Endothelial cell of umbilical vein (primary cell): ENCODE measurements around the gene MLLT1. TPM values are rescaled to one million over a fixed set of nuclear protein-coding genes. Genes with fewer than 3 reads are reported as not detected.

ENCODE experiments used
- BruUV-seq: library from RNA; stranded (reverse); fragments of 400-500 nt; replicated peaks from 2 replicates; lab custom pipeline; 2021; lab: Mats Ljungman, UMichigan
- CTCF ChIA-PET: fragments of 300-600, 350-600 bp; sonication (Branson Sonifier 250); formaldehyde crosslinking; loops from one replicate; lab custom pipeline; 2021; ENCODE audit warnings: antibody characterized with exemption, inconsistent platforms; lab: Charles Lee
- POLR2A ChIA-PET: fragments of 300-600, 350-600 bp; sonication (Branson Sonifier 250); formaldehyde crosslinking; loops from one replicate; lab custom pipeline; 2021; ENCODE audit warnings: antibody characterized with exemption, inconsistent platforms; lab: Charles Lee
- DNase-seq: peaks from one replicate; pipeline ENCODE4 v3.0.0-alpha.2; 2011; ENCODE audit warnings: low read depth, low spot score
- FAIRE-seq: peaks from 2 replicates; lab custom pipeline; 2011; peaks lifted over from hg19 to GRCh38; lab: Jason Lieb, UNC
- H2AFZ ChIP-seq: 2 replicates; pipeline ENCODE4 v1.6.0; 2012; ENCODE audit warnings: low read depth, low read length, control low read depth, inconsistent platforms
- H3K27ac ChIP-seq: 2 replicates; pipeline ENCODE4 v1.5.1; 2011; ENCODE audit warnings: low read depth, mild to moderate bottlenecking, control low read depth, low read length, moderate library complexity; ENCODE audit not compliant: insufficient read depth
- H3K27me3 ChIP-seq, 2 experiments: 2 replicates each; pipeline versions ENCODE4 v1.6.0 to v1.6.1; 2011; ENCODE audit warnings: low read length in 2 of 2, mixed read lengths in 1 of 2; ENCODE audit not compliant: control insufficient read depth in 2 of 2, insufficient read depth in 2 of 2
- H3K36me3 ChIP-seq, 2 experiments: 2 replicates in 1 of 2; 3 replicates in 1 of 2; pipeline ENCODE4 v1.5.1; 2011; ENCODE audit warnings: low read length in 2 of 2, mild to moderate bottlenecking in 1 of 2, moderate library complexity in 1 of 2; ENCODE audit not compliant: control insufficient read depth in 2 of 2, insufficient read depth in 2 of 2; ENCODE audit errors: extremely low read depth in 1 of 2
- H3K4me1 ChIP-seq: 3 replicates; pipeline ENCODE4 v1.5.1; 2011; ENCODE audit warnings: mild to moderate bottlenecking, low read length; ENCODE audit not compliant: control insufficient read depth, insufficient read depth; ENCODE audit errors: extremely low read depth
- H3K4me2 ChIP-seq: 2 replicates; pipeline ENCODE4 v1.6.1; 2011; ENCODE audit warnings: low read length, control low read depth, mixed read lengths; ENCODE audit not compliant: insufficient read depth
- H3K4me3 ChIP-seq, 3 experiments: fragments of 200-600 bp in 1 of 3; sonication (generic), shearing (Covaris generic) in 1 of 3; replicated peaks in 1 of 3; 2 replicates each; pipeline ENCODE4 v1.5.1; 2011 to 2016; ENCODE audit warnings: control low read depth in 3 of 3, low read length in 3 of 3, mild to moderate bottlenecking in 2 of 3, inconsistent platforms in 1 of 3, low read depth in 1 of 3, moderate library complexity in 1 of 3; ENCODE audit not compliant: insufficient read depth in 1 of 3
- H3K79me2 ChIP-seq: 2 replicates; pipeline ENCODE4 v1.6.0; 2012; ENCODE audit warnings: low read length, inconsistent platforms; ENCODE audit not compliant: control insufficient read depth, insufficient read depth
- H3K9ac ChIP-seq: replicated peaks from 2 replicates; pipeline ENCODE3; 2011; ENCODE audit warnings: low read length, control low read depth; ENCODE audit not compliant: insufficient read depth; ENCODE audit errors: extremely low read depth
- H3K9me1 ChIP-seq: replicated peaks from 3 replicates; pipeline ENCODE4 v1.6.0; 2011; ENCODE audit warnings: mild to moderate bottlenecking, low read length; ENCODE audit not compliant: control insufficient read depth, insufficient read depth; ENCODE audit errors: extremely low read depth
- H3K9me3 ChIP-seq: replicated peaks from 2 replicates; pipeline ENCODE4 v1.5.1; 2012; ENCODE audit warnings: low read length, inconsistent platforms; ENCODE audit not compliant: control insufficient read depth, insufficient read depth
- H4K20me1 ChIP-seq: replicated peaks from 2 replicates; pipeline ENCODE3; 2011; ENCODE audit warnings: mild to moderate bottlenecking, low read length; ENCODE audit not compliant: control insufficient read depth, insufficient read depth; ENCODE audit errors: extremely low read depth
- CTCF ChIP-seq, 2 donors: IDR thresholded peaks; 1 replicate in 1 of 2; 2 replicates in 1 of 2; pipeline ENCODE4 v1.5.1; 2011; ENCODE audit warnings: low read length in 2 of 2, mild to moderate bottlenecking in 2 of 2, moderate library complexity in 2 of 2, control low read depth in 1 of 2, inconsistent platforms in 1 of 2, low read depth in 1 of 2; ENCODE audit not compliant: insufficient read depth in 1 of 2; ENCODE audit errors: extremely low read depth in 1 of 2
- EZH2 ChIP-seq: IDR thresholded peaks from 2 replicates; pipeline ENCODE4 v1.6.1; 2012; ENCODE audit warnings: borderline replicate concordance, low read depth, mild to moderate bottlenecking, moderate library complexity, low read length, inconsistent platforms; ENCODE audit not compliant: severe bottlenecking
- FOS ChIP-seq: IDR thresholded peaks from 2 replicates; pipeline ENCODE4 v1.6.1; 2011; ENCODE audit warnings: mild to moderate bottlenecking, low read length, moderate library complexity, borderline replicate concordance; ENCODE audit not compliant: insufficient read depth
- GATA2 ChIP-seq: IDR thresholded peaks from 2 replicates; pipeline ENCODE4 v1.7.0; 2011; ENCODE audit warnings: low read depth, mild to moderate bottlenecking, moderate library complexity, mixed read lengths, low read length; ENCODE audit not compliant: insufficient read length, insufficient read depth
- JUN ChIP-seq: IDR thresholded peaks from 2 replicates; pipeline ENCODE4 v1.6.1; 2011; ENCODE audit warnings: borderline replicate concordance, low read depth; ENCODE audit not compliant: insufficient read length, insufficient read depth
- MAX ChIP-seq: IDR thresholded peaks from 2 replicates; pipeline ENCODE4 v1.6.1; 2011; ENCODE audit not compliant: insufficient read depth, insufficient read length
- MYC ChIP-seq: IDR thresholded peaks from one replicate; pipeline ENCODE4 v1.6.1; 2011; ENCODE audit warnings: mild to moderate bottlenecking, low read depth, low read length
- POLR2A ChIP-seq: IDR thresholded peaks from 2 replicates; pipeline ENCODE4 v1.6.1; 2012; ENCODE audit warnings: low read depth, mild to moderate bottlenecking, control low read depth, low read length
- POLR2AphosphoS5 ChIP-seq: IDR thresholded peaks from 2 replicates; pipeline ENCODE4 v1.6.1; 2012; ENCODE audit warnings: low read depth, mild to moderate bottlenecking, control low read depth, low read length, moderate library complexity; ENCODE audit not compliant: insufficient read depth
- dilution Hi-C: fragments of 300-500 bp; cut with MboI; formaldehyde crosslinking; loops from one replicate; pipeline ENCODE4 v1.15.0; 2019; ENCODE audit warnings: low sequenced_read_pairs; ENCODE audit not compliant: extremely low pct_ligation_motif_present
- intact Hi-C: fragments of 100-400 bp; cut with micrococcal nuclease; formaldehyde crosslinking; loops from one replicate; pipeline ENCODE4 v1.10.0; 2022
- polyA plus RNA-seq, 4 experiments: library from polyadenylated mRNA; depleted of rRNA in 3 of 4; stranded (reverse) in 3 of 4; unstranded in 1 of 4; fragments of >200 nt; gene quantifications; 2 replicates each; pipeline versions ENCODE4 v1.2.1 to v1.2.3, GENCODE V29; 2011 to 2012; ENCODE audit warnings: missing spikeins in 1 of 4
- total RNA-seq: library from RNA; stranded (reverse); gene quantifications from 2 replicates; pipeline ENCODE4 v1.2.3, GENCODE V29; 2021

Gene MLLT1
- total and polyA plus RNA-seq, 2 donors (not counting 3 experiments of a cell fraction or from before 2014, with no cell fraction given): 43.9 to 84.8 TPM

- dilution Hi-C loops (no loop called here), intact Hi-C loops (no loop called here)
- no peaks in the 10 kb centered on the region for H3K9me1 ChIP-seq
- H3K27ac ChIP-seq: no peak overlapping the region
- H2AFZ ChIP-seq: no peak overlapping the region
- peaks cover 74% of the 10 kb centered on the region for H3K79me2 ChIP-seq
- no peak for TF ChIP-seq POLR2AphosphoS5
- TF ChIP-seq GATA2: no peak
- TF ChIP-seq JUN: no peak
- TF ChIP-seq MYC: no peak
- no peak for TF ChIP-seq EZH2
- no peak for TF ChIP-seq CTCF (IDR thresholded peaks at IDR 0.05; ENCODE audit: extremely low read depth in 1 of 2, insufficient read depth in 1 of 2, low read depth in 1 of 2, low read length in 2 of 2)
- TF ChIP-seq FOS: no peak
- TF ChIP-seq MAX: no peak
- TF ChIP-seq POLR2A: no peak
- no peak overlapping the region for H3K9ac ChIP-seq
- ChIA-PET POLR2A (no interaction called here), CTCF (interaction anchor here (1.6 to 1.7 kb wide), 2 partner anchors 10 to 33 kb away, joined by 3 to 6 read pairs; no protein-coding TSS in a partner anchor)
- H3K4me1 ChIP-seq: peaks cover 20% of the 10 kb centered on the region
- no peak overlapping the region for H3K4me2 ChIP-seq
- peaks cover 9 to 24% of the 10 kb centered on the region in 2 experiments for H3K36me3 ChIP-seq
- FAIRE-seq (no peak), DNase-seq (no peak)
- H3K9me3 ChIP-seq: no peaks in the 10 kb centered on the region
- no peaks in the 10 kb centered on the region for H4K20me1 ChIP-seq
- H3K27me3 ChIP-seq: no peaks in the 10 kb centered on the region
- no TSS peak for BruUV-seq
- H3K4me3 ChIP-seq: no peak overlapping the region
These were observed 12.0 kb downstream of the MLLT1 start for GRCh38 chr19:6267552-6268381.
